ENCODE results near the gene GDAP1L1.

GDAP1L1 gene

DNA sequence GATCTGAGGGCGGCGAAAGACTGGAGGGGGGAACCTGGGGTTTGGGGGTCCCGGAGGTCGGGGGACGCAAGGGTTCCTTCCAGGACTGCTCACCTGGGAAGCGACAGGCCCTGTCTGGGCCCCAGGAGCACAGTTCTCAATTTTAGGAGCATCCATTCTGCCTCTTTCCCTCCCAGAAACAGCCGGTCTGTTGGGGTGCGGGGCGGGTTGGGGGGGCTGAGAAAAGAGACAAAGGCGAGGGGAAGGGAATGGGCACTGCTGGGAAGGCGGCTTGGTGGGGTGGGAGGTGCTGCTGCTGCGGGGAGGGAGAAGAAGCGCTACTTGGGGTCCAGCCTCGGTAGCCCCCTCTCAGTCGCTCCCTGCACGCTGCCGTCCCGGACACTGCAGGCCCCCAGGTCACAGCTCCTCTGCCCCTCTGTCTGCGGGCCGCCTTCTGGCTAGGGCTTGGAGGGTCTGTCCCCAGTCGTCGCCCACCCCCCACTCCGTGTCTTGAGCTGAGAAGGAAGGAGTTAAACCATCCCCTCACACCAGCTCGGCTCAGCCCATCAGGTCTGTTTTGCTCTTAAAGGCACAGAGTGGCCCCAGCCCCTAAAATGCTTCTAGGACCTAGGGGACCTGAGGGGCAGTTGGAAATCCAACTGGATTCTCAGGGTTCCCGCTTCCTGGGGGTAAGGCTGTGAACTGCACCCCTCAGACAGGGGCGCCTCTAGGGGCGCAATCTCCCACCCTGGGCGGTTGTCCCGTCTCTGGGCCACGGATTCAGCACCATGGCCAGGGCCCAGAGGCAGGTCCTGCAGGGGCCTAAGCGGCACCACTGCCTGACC lies 690 bp downstream of the GDAP1L1 start:
- Histone ChIP-seq H3K4me3 (no peak overlapping the region), H3K36me3 (no peaks in the 10 kb centered on the region), H4K20me1 (peaks cover 60% of the 10 kb centered on the region), H3K9ac (no peak overlapping the region), H3K27ac (no peak overlapping the region), H3K4me2 (no peak overlapping the region), H3K9me3 (no peaks in the 10 kb centered on the region), H3K27me3 (no peaks in the 10 kb centered on the region), H3K4me1 (no peaks in the 10 kb centered on the region)
- no peak for TF ChIP-seq Cebpa-rat (IDR thresholded peaks at IDR 0.05)

DNA sequence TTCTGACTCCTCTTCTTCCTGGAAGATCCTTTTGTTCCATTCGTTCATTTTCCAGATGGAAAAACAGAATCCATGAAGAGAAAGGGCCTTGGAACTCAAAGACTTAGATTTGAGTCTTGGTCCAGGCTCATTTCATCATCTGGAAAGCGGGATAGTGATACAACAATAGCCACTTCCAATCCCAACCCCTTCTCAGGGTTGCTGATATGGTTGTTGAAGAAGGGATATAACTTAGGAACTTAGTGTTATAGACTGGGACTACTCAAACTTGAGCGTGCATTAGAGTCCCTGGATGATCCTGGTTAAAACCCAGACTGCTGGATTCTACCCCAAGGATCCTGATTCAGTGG lies 1.3 kb downstream of the GDAP1L1 start:
- Histone ChIP-seq H3K27ac (no peak overlapping the region), H3K9me3 (no peaks in the 10 kb centered on the region), H3K9ac (no peak overlapping the region), H3K4me2 (no peak overlapping the region), H3K27me3 (no peaks in the 10 kb centered on the region), H3K4me1 (no peaks in the 10 kb centered on the region), H4K20me1 (peaks cover 62% of the 10 kb centered on the region), H3K36me3 (no peaks in the 10 kb centered on the region), H3K4me3 (no peak overlapping the region)
- TF ChIP-seq Cebpa-rat (IDR thresholded peaks at IDR 0.05) = no peak

DNA sequence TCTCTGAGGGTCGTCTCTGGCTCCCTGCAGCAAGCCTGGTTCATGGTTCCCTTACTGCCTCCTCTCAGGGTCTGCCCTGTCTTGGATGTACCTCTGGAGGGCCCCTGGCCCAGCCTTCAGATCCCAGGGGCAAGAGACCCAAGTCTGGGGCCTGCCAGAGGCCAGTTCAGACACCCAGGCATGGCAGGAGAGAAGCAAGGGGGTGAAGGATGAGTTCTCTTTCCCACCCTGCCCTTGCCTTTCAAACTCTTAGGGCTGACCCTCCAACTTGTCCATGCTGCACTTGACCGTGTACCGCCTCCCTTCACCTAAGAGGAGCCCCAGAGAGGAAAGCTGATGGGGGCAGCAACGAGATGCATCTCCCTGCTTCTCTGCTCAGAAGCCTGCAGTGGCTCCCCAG lies 4.2 kb downstream of the GDAP1L1 start:
- no peak overlapping the region for H3K27ac ChIP-seq
- no peak overlapping the region for H3K9ac ChIP-seq
- H4K20me1 ChIP-seq = peaks cover 75% of the 10 kb centered on the region
- no peaks in the 10 kb centered on the region for H3K27me3 ChIP-seq
- no peaks in the 10 kb centered on the region for H3K4me1 ChIP-seq
- no peak overlapping the region for H3K4me3 ChIP-seq
- H3K36me3 ChIP-seq = no peaks in the 10 kb centered on the region
- no peak for TF ChIP-seq Cebpa-rat (IDR thresholded peaks at IDR 0.05)
- no peak overlapping the region for H3K4me2 ChIP-seq
- H3K9me3 ChIP-seq = no peaks in the 10 kb centered on the region

DNA sequence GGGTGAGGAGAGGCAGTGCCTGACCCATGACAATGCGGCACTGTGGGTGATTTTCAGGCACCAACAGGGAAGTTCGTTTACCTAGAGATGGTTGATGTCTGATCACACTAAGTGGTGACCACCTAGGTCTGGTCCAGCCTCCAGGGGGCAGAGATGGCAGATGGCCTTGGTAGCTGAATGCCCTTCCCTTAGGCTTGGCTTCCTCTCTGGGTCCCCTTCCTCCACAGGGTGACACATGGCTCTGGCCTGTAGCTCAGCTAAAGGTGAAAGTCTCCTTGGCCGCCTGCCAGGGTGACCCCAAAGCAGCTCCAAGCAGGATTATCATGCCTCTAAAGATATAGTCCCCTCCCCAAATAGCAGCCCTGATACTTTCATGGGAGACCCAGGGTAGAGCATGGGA lies 6.4 kb downstream of the GDAP1L1 start:
- peaks cover 70% of the 10 kb centered on the region for H4K20me1 ChIP-seq
- no peak overlapping the region for H3K9ac ChIP-seq
- no peaks in the 10 kb centered on the region for H3K36me3 ChIP-seq
- no peak overlapping the region for H3K27ac ChIP-seq
- H3K4me1 ChIP-seq = no peaks in the 10 kb centered on the region
- no peaks in the 10 kb centered on the region for H3K9me3 ChIP-seq
- no peak for TF ChIP-seq Cebpa-rat (IDR thresholded peaks at IDR 0.05)
- no peak overlapping the region for H3K4me3 ChIP-seq
- H3K4me2 ChIP-seq = no peak overlapping the region
- no peaks in the 10 kb centered on the region for H3K27me3 ChIP-seq

DNA sequence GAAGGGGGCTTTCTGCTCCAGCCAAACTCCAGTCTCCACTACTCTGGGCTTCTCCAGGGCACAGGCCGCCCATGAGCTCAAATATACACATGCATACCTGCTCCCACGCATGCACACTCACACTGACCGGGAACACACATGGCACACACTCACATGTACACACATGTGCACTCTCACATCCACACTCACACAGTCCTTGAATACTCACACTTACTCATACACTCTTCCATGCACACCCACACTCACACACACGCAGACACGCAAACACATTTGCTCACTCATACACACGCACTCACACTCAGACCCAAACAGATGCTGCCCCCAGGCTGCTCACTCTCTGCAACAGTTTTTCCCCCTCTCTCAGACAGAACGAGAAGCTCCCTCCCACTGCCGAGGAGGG lies 7.0 kb downstream of the GDAP1L1 start:
- Histone ChIP-seq H4K20me1 (peaks cover 65% of the 10 kb centered on the region), H3K4me1 (no peaks in the 10 kb centered on the region), H3K4me3 (no peak overlapping the region), H3K4me2 (no peak overlapping the region), H3K9ac (no peak overlapping the region), H3K36me3 (no peaks in the 10 kb centered on the region), H3K27ac (no peak overlapping the region), H3K9me3 (no peaks in the 10 kb centered on the region), H3K27me3 (no peaks in the 10 kb centered on the region)
- no peak for TF ChIP-seq Cebpa-rat (IDR thresholded peaks at IDR 0.05)

DNA sequence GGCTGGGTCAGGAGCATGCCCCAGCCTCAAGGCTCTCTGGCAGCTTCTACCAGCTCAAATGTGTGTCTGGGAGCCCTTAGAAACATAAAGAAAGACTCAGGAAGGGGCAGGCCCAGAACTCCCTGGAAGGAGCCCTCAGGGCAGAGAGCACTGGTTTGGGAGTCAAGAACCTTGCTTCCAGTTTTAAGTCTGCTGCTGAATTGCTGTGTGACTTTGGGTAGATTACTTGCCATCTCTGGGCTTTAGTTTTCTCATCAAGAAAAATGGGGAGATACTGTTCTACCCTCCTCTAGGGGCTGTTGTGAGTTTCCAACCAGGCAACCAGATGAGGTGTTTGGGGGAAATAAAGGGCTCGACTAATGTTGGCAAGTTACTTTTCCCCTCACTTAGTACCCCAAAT lies 8.8 kb downstream of the GDAP1L1 start:
- Histone ChIP-seq H3K4me3 (no peak overlapping the region), H3K36me3 (no peaks in the 10 kb centered on the region), H3K4me2 (no peak overlapping the region), H4K20me1 (peaks cover 46% of the 10 kb centered on the region), H3K4me1 (no peaks in the 10 kb centered on the region), H3K9me3 (no peaks in the 10 kb centered on the region), H3K9ac (no peak overlapping the region), H3K27ac (no peak overlapping the region), H3K27me3 (no peaks in the 10 kb centered on the region)
- TF ChIP-seq Cebpa-rat (IDR thresholded peaks at IDR 0.05) = no peak

DNA sequence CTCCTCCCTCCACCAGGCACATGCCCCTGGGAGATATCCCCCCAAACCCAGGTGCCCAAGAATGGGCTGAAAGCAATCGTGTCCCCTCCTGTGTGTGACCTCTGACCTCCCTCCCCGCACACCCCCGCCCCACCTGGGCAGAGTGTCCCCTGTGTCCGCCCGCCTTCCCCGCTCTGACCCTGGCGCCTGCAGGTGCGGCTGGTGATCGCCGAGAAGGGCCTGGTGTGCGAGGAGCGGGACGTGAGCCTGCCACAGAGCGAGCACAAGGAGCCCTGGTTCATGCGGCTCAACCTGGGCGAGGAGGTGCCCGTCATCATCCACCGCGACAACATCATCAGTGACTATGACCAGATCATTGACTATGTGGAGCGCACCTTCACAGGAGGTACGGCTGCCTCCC lies 9.9 kb downstream of the GDAP1L1 start:
- Histone ChIP-seq H4K20me1 (peaks cover 38% of the 10 kb centered on the region), H3K9me3 (no peaks in the 10 kb centered on the region), H3K27ac (no peak overlapping the region), H3K4me1 (no peaks in the 10 kb centered on the region), H3K9ac (no peak overlapping the region), H3K4me3 (no peak overlapping the region), H3K36me3 (no peaks in the 10 kb centered on the region), H3K4me2 (no peak overlapping the region), H3K27me3 (no peaks in the 10 kb centered on the region)
- no peak for TF ChIP-seq Cebpa-rat (IDR thresholded peaks at IDR 0.05)

DNA sequence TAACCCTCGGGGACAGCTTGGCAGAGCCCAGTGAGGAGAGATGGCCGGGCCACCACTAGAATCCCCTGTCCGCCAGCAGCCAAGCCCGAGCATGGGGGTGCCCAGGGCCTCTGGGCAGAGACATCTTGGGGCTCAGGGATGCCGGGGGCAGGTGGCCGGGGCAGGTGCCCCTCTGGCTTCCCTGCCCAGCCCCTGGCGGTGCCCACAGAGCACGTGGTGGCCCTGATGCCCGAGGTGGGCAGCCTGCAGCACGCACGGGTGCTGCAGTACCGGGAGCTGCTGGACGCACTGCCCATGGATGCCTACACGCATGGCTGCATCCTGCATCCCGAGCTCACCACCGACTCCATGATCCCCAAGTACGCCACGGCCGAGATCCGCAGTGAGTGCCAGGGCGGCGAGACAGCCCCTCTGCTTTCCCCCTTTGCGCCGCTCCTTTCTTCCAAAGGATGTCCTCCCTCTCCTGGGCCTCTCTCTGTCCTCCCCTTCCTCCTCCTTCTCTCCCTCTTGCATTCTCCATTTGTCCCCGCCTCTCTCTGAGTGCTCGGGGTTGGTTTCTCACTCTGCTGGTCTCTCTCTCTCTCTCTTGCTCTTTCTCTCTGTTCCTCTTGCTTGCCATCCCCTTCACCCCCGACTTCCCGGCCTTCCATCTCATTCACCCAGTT lies 11.2 kb downstream of the GDAP1L1 start:
- no peaks in the 10 kb centered on the region for H3K27me3 ChIP-seq

DNA sequence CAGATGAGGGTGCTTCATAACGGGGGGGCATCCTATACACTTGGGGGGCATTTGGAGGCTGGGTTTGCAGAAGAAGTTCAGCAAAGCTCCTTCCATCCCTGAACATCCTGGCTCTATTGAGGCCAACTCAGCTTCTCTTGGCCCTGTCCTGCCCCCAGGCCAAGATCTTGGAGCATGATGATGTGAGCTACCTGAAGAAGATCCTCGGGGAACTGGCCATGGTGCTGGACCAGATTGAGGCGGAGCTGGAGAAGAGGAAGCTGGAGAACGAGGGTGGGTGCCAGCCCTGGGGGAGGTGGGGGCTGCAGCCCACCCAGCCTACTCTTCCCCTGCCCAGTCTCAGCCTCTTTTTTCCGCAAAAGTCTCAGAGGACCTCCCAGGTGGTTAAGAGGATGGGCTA lies 17.2 kb downstream of the GDAP1L1 start:
- H3K27me3 ChIP-seq = no peaks in the 10 kb centered on the region
- peaks cover 16% of the 10 kb centered on the region; the same call in 1 of the 2 replicates for H4K20me1 ChIP-seq
- no peak overlapping the region for H3K27ac ChIP-seq
- no peaks in the 10 kb centered on the region for H3K9me3 ChIP-seq
- TF ChIP-seq Cebpa-rat (IDR thresholded peaks at IDR 0.05) = no peak
- H3K4me2 ChIP-seq = no peak overlapping the region
- no peak overlapping the region for H3K9ac ChIP-seq
- H3K36me3 ChIP-seq = no peaks in the 10 kb centered on the region
- H3K4me1 ChIP-seq = no peaks in the 10 kb centered on the region
- H3K4me3 ChIP-seq = no peak overlapping the region

More for the DNA sequence above, 11.2 kb downstream of the GDAP1L1 start:
- no peak overlapping the region for H3K27ac ChIP-seq
- H3K4me3 ChIP-seq = no peak overlapping the region
- H4K20me1 ChIP-seq = peaks cover 42% of the 10 kb centered on the region
- H3K9me3 ChIP-seq = no peaks in the 10 kb centered on the region
- H3K4me1 ChIP-seq = no peaks in the 10 kb centered on the region
- TF ChIP-seq Cebpa-rat (IDR thresholded peaks at IDR 0.05) = no peak
- no peaks in the 10 kb centered on the region for H3K36me3 ChIP-seq
- H3K9ac ChIP-seq = no peak overlapping the region
- H3K4me2 ChIP-seq = no peak overlapping the region

DNA sequence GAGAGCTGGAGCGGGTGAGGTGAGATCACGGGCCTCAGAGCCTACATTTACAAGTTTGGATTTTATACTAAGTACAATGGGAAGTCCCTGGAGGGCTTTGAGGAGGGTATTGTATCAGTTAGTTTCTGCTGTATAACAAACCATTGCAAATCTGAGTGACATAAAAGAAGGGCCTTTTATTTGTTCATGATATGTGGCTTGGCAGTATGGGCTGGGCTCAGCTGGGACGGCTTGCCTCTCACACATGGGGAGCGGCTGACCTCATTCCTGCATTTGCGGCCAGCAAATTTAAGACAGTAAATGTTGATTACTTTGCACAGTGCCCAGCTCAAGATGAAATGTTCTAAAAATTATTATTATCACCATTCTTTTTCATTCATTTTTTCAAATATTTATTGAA lies 21.7 kb downstream of the GDAP1L1 start:
- no peaks in the 10 kb centered on the region for H3K36me3 ChIP-seq
- no peak overlapping the region for H3K9ac ChIP-seq
- no peak for TF ChIP-seq Cebpa-rat (IDR thresholded peaks at IDR 0.05)
- no peak overlapping the region for H3K27ac ChIP-seq
- no peaks in the 10 kb centered on the region for H3K9me3 ChIP-seq
- H3K27me3 ChIP-seq = no peaks in the 10 kb centered on the region
- no peaks in the 10 kb centered on the region for H3K4me1 ChIP-seq
- H4K20me1 ChIP-seq = peaks cover 10% of the 10 kb centered on the region; the same call in 1 of the 2 replicates
- H3K4me3 ChIP-seq = no peak overlapping the region
- H3K4me2 ChIP-seq = no peak overlapping the region
